Measurements from ENCODE around the gene USP37. TPM values are rescaled to one million over a fixed set of nuclear protein-coding genes. Genes with fewer than 3 reads are reported as not detected.
A peak's percentile ranks its signal among the peaks of the same experiment; 100 is the strongest.

The USP37 gene
- total and polyA plus RNA-seq, 5 donors from 2014 or later, result 9.9 to 30.7 (median 11.9) TPM

- H3K27me3 Mint-ChIP-seq, result peaks cover 16% of the 10 kb centered on the region
- H3K27me3 ChIP-seq (ENCODE audit: control insufficient read depth, insufficient read depth, low read length), result no peaks in the 10 kb centered on the region
- no peaks in the 10 kb centered on the region for H3K4me1 Mint-ChIP-seq
- ATAC-seq (ENCODE audit: low read depth in 2 of 2) (no peak), DNase-seq (no peak)
- H3K27ac ChIP-seq (ENCODE audit: insufficient read depth, low read length, poor library complexity, severe bottlenecking), result no peak overlapping the region
- no peaks in the 10 kb centered on the region for H3K36me3 Mint-ChIP-seq
- H3K36me3 ChIP-seq (ENCODE audit: control insufficient read depth, insufficient read depth, low read length), result no peaks in the 10 kb centered on the region
- no peaks in the 10 kb centered on the region for H3K4me1 ChIP-seq (ENCODE audit: control insufficient read depth, insufficient read depth, low read length, poor library complexity, severe bottlenecking)
- H3K4me3 ChIP-seq (ENCODE audit: low read depth, low read length), result no peak overlapping the region
- no peaks in the 10 kb centered on the region for H3K9me3 ChIP-seq (ENCODE audit: control insufficient read depth in 2 of 2, low read length in 2 of 2)
- no peak overlapping the region for H3K4me3 Mint-ChIP-seq
- H3K27ac Mint-ChIP-seq, result no peak overlapping the region
- no peaks in the 10 kb centered on the region for H3K9me3 Mint-ChIP-seq
These were observed 140.4 kb downstream of the USP37 start for GRCh38 chr2:218427741-218428140.

DNA sequence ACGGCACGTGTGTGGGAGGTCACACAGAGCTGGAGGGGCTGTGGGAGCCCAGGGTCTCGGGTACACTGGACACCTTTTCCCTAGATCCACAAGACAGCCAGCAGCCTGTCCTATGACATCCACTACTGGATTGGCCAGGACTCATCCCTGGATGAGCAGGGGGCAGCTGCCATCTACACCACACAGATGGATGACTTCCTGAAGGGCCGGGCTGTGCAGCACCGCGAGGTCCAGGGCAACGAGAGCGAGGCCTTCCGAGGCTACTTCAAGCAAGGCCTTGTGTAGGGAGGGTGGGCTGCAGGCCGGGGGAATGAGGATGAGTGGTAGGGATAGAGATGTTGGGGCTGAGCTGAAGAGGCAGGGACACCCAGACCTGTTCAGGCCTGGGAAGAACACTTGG, 142.6 kb downstream of the USP37 start:
- no peaks in the 10 kb centered on the region for H3K36me3 ChIP-seq (ENCODE audit: control insufficient read depth, insufficient read depth, low read length)
- no peak for ATAC-seq (ENCODE audit: low read depth in 2 of 2)
- no peak overlapping the region for H3K4me3 ChIP-seq (ENCODE audit: low read depth, low read length)
- no peaks in the 10 kb centered on the region for H3K4me1 ChIP-seq (ENCODE audit: control insufficient read depth, insufficient read depth, low read length, poor library complexity, severe bottlenecking)
- H3K27ac ChIP-seq (ENCODE audit: insufficient read depth, low read length, poor library complexity, severe bottlenecking), result no peak overlapping the region
- Mint-ChIP-seq H3K9me3 (no peaks in the 10 kb centered on the region), H3K4me1 (no peaks in the 10 kb centered on the region), H3K36me3 (no peaks in the 10 kb centered on the region), H3K4me3 (no peak overlapping the region), H3K27ac (no peak overlapping the region), H3K27me3 (peaks cover 4% of the 10 kb centered on the region)
- no peaks in the 10 kb centered on the region for H3K9me3 ChIP-seq (ENCODE audit: control insufficient read depth in 2 of 2, low read length in 2 of 2)
- DNase-seq, result no peak
- no peaks in the 10 kb centered on the region for H3K27me3 ChIP-seq (ENCODE audit: control insufficient read depth, insufficient read depth, low read length)

DNA sequence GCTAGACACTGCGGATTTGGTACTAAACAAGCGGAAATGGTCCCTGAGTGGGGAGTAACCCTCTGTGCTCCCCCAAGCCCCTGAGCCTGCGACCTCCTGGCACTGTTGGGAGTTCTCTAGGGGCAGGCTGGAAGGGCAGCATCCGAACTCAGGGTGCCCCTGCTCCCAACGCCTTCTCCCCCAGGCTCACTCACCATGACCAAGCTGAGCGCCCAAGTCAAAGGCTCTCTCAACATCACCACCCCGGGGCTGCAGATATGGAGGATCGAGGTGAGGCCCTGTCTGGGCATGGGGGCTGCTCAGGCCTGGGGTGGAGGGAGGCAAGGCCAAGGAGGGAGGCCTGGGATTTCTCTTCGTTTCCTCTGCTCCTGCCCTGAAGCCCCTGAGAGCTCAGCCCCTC, 144.6 kb downstream of the USP37 start:
- Histone ChIP-seq H3K9me3 (ENCODE audit: control insufficient read depth in 2 of 2, low read length in 2 of 2) (no peaks in the 10 kb centered on the region), H3K4me1 (ENCODE audit: control insufficient read depth, insufficient read depth, low read length, poor library complexity, severe bottlenecking) (no peaks in the 10 kb centered on the region), H3K27ac (ENCODE audit: insufficient read depth, low read length, poor library complexity, severe bottlenecking) (no peak overlapping the region), H3K27me3 (ENCODE audit: control insufficient read depth, insufficient read depth, low read length) (no peaks in the 10 kb centered on the region), H3K4me3 (ENCODE audit: low read depth, low read length) (no peak overlapping the region), H3K36me3 (ENCODE audit: control insufficient read depth, insufficient read depth, low read length) (no peaks in the 10 kb centered on the region)
- Mint-ChIP-seq H3K9me3 (no peaks in the 10 kb centered on the region), H3K36me3 (no peaks in the 10 kb centered on the region), H3K27me3 (peaks cover 4% of the 10 kb centered on the region), H3K4me3 (no peak overlapping the region), H3K4me1 (peaks cover 0 to 6% (median 0%) of the 10 kb centered on the region in 4 donors), H3K27ac (no peak overlapping the region)
- ATAC-seq (ENCODE audit: low read depth in 2 of 2) (no peak), DNase-seq (no peak)

DNA sequence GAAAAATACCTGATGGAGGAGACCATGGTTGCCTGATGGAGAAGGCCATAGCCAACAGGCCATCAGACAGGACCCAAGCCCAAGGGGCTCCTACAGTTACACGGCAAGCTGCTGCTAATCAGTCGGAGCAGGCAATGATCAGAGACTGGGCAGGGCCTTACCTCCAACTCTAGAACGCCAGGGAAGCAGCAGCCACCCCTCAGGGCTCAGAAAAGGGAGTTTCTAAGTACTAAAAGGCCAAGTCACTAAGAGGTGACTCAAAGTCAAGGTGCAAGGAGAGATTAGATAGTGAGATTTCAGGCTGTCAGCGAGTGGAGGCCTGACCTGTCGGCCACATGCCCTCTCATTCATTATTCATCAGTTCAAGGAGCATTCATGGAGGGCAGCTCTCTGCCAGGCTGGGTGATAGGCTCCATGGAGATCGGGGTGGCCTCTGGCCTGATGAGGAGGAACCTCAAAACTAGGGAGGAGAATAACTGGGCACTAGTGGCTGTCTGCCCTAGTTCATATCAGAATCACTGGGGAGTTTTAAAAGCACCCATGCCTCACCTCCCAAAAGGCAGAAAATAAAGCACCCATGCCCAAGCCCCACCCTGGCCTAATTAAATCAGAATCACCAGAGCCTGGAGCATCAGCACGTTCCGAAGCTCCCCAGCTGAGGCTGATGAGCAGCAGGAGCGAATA, 145.6 kb downstream of the USP37 start:
- no peaks in the 10 kb centered on the region for H3K9me3 Mint-ChIP-seq
- ATAC-seq (ENCODE audit: low read depth in 2 of 2), result no peak
- H3K4me3 Mint-ChIP-seq, result no peak overlapping the region
- no peaks in the 10 kb centered on the region for H3K36me3 ChIP-seq (ENCODE audit: control insufficient read depth, insufficient read depth, low read length)
- no peaks in the 10 kb centered on the region for H3K9me3 ChIP-seq (ENCODE audit: control insufficient read depth in 2 of 2, low read length in 2 of 2)
- peaks cover 0 to 6% (median 0%) of the 10 kb centered on the region in 4 donors for H3K4me1 Mint-ChIP-seq
- no peaks in the 10 kb centered on the region for H3K36me3 Mint-ChIP-seq
- H3K4me1 ChIP-seq (ENCODE audit: control insufficient read depth, insufficient read depth, low read length, poor library complexity, severe bottlenecking), result no peaks in the 10 kb centered on the region
- DNase-seq, result no peak
- peaks cover 4% of the 10 kb centered on the region for H3K27me3 Mint-ChIP-seq
- H3K4me3 ChIP-seq (ENCODE audit: low read depth, low read length), result no peak overlapping the region
- no peaks in the 10 kb centered on the region for H3K27me3 ChIP-seq (ENCODE audit: control insufficient read depth, insufficient read depth, low read length)
- no peak overlapping the region for H3K27ac ChIP-seq (ENCODE audit: insufficient read depth, low read length, poor library complexity, severe bottlenecking)
- no peak overlapping the region for H3K27ac Mint-ChIP-seq

GRCh38 chr2:218421027-218421426, 147.1 kb downstream of the USP37 start:
- Histone ChIP-seq H3K4me1 (ENCODE audit: control insufficient read depth, insufficient read depth, low read length, poor library complexity, severe bottlenecking) (no peaks in the 10 kb centered on the region), H3K9me3 (ENCODE audit: control insufficient read depth in 2 of 2, low read length in 2 of 2) (no peaks in the 10 kb centered on the region)
- ATAC-seq (ENCODE audit: low read depth in 2 of 2), result no peak

GRCh38 chr2:218419630-218420216, 148.4 kb downstream of the USP37 start:
- Histone ChIP-seq H3K4me3 (ENCODE audit: low read depth, low read length) (no peak overlapping the region), H3K9me3 (ENCODE audit: control insufficient read depth in 2 of 2, low read length in 2 of 2) (no peaks in the 10 kb centered on the region), H3K36me3 (ENCODE audit: control insufficient read depth, insufficient read depth, low read length) (no peaks in the 10 kb centered on the region), H3K27ac (ENCODE audit: insufficient read depth, low read length, poor library complexity, severe bottlenecking) (no peak overlapping the region), H3K27me3 (ENCODE audit: control insufficient read depth, insufficient read depth, low read length) (no peaks in the 10 kb centered on the region), H3K4me1 (ENCODE audit: control insufficient read depth, insufficient read depth, low read length, poor library complexity, severe bottlenecking) (no peaks in the 10 kb centered on the region)
- H3K27ac Mint-ChIP-seq, result peak overlapping the region in 1 of 3 donors; percentile 26
- DNase-seq (no peak), ATAC-seq (ENCODE audit: low read depth in 2 of 2) (no peak)
- no peak overlapping the region for H3K4me3 Mint-ChIP-seq
- H3K9me3 Mint-ChIP-seq, result no peaks in the 10 kb centered on the region
- H3K4me1 Mint-ChIP-seq, result peaks cover 0 to 6% (median 0%) of the 10 kb centered on the region in 4 donors
- no peaks in the 10 kb centered on the region for H3K36me3 Mint-ChIP-seq
- H3K27me3 Mint-ChIP-seq, result no peaks in the 10 kb centered on the region

More at GRCh38 chr2:218421027-218421426, 147.1 kb downstream of the USP37 start:
- H3K27ac ChIP-seq (ENCODE audit: insufficient read depth, low read length, poor library complexity, severe bottlenecking), result no peak overlapping the region
- no peaks in the 10 kb centered on the region for H3K27me3 ChIP-seq (ENCODE audit: control insufficient read depth, insufficient read depth, low read length)
- Mint-ChIP-seq H3K36me3 (no peaks in the 10 kb centered on the region), H3K4me1 (peaks cover 0 to 6% (median 0%) of the 10 kb centered on the region in 4 donors), H3K27me3 (peaks cover 4% of the 10 kb centered on the region), H3K27ac (no peak overlapping the region), H3K9me3 (no peaks in the 10 kb centered on the region), H3K4me3 (no peak overlapping the region)
- DNase-seq, result no peak
- H3K36me3 ChIP-seq (ENCODE audit: control insufficient read depth, insufficient read depth, low read length), result no peaks in the 10 kb centered on the region
- H3K4me3 ChIP-seq (ENCODE audit: low read depth, low read length), result no peak overlapping the region

- no peak for DNase-seq
- Histone ChIP-seq H3K27me3 (ENCODE audit: control insufficient read depth, insufficient read depth, low read length) (no peaks in the 10 kb centered on the region), H3K4me3 (ENCODE audit: low read depth, low read length) (no peak within 1 kb of the TSS), H3K4me1 (ENCODE audit: control insufficient read depth, insufficient read depth, low read length, poor library complexity, severe bottlenecking) (no peaks in the 10 kb centered on the region), H3K9me3 (ENCODE audit: control insufficient read depth in 2 of 2, low read length in 2 of 2) (no peaks in the 10 kb centered on the region), H3K36me3 (ENCODE audit: control insufficient read depth, insufficient read depth, low read length) (no peaks in the 10 kb centered on the region), H3K27ac (ENCODE audit: insufficient read depth, low read length, poor library complexity, severe bottlenecking) (no peak within 1 kb of the TSS)
- no peaks in the 10 kb centered on the region for H3K9me3 Mint-ChIP-seq
- H3K4me3 Mint-ChIP-seq, result no peak within 1 kb of the TSS
- peak within 1 kb of the TSS in 1 of 3 donors; percentile 26 for H3K27ac Mint-ChIP-seq
- H3K4me1 Mint-ChIP-seq, result peaks cover 0 to 6% (median 0%) of the 10 kb centered on the region in 4 donors
- no peak for ATAC-seq (ENCODE audit: low read depth in 2 of 2)
- peaks cover 4% of the 10 kb centered on the region for H3K27me3 Mint-ChIP-seq
- H3K36me3 Mint-ChIP-seq, result no peaks in the 10 kb centered on the region
These were observed 149.3 kb downstream of the USP37 start, which contains the start of gene VIL1 for GRCh38 chr2:218418717-218419458. Gene VIL1, plus strand, starts transcription at chr2:218419123. Its CDS starts 4,656 bp downstream, at chr2:218423779.
